H9 (cell line): Measurements from ENCODE around the gene ENOX1. TPM values are rescaled to one million over a fixed set of nuclear protein-coding genes. Genes with fewer than 3 reads are reported as not detected.

Experiments
- DNase-seq: peaks from one replicate; pipeline ENCODE4 v3.0.0-alpha.2; 2017
- H2AFZ ChIP-seq: one replicate; pipeline ENCODE4 v1.6.1; 2013; ENCODE audit warnings: mild to moderate bottlenecking, low read length, control low read depth, moderate library complexity
- H2AK5ac ChIP-seq: 2 replicates; pipeline ENCODE4 v1.6.1; 2013; ENCODE audit warnings: low read length, control low read depth, mixed read lengths; ENCODE audit not compliant: insufficient read length
- H2BK120ac ChIP-seq: one replicate; pipeline ENCODE4 v1.6.1; 2013; ENCODE audit warnings: low read depth, mild to moderate bottlenecking, low read length, control low read depth, inconsistent platforms; ENCODE audit not compliant: poor library complexity, severe bottlenecking
- H2BK12ac ChIP-seq: 2 replicates; pipeline ENCODE4 v1.6.1; 2013; ENCODE audit warnings: low read length, control low read depth, mixed read lengths, low read depth; ENCODE audit not compliant: insufficient read length
- H2BK15ac ChIP-seq: 2 replicates; pipeline ENCODE4 v1.6.1; 2013; ENCODE audit warnings: low read depth, low read length, control low read depth
- H2BK20ac ChIP-seq: one replicate; pipeline ENCODE4 v1.6.1; 2013; ENCODE audit warnings: low read depth, mild to moderate bottlenecking, low read length, control low read depth, inconsistent platforms; ENCODE audit not compliant: poor library complexity, severe bottlenecking
- H2BK5ac ChIP-seq: 2 replicates; pipeline ENCODE4 v1.6.1; 2013; ENCODE audit warnings: low read length, control low read depth, mixed read lengths; ENCODE audit not compliant: insufficient read length
- H3K14ac ChIP-seq: 2 replicates; pipeline ENCODE4 v1.6.1; 2013; ENCODE audit warnings: low read length, control low read depth; ENCODE audit not compliant: insufficient read depth
- H3K18ac ChIP-seq: 2 replicates; pipeline ENCODE4 v1.6.1; 2013; ENCODE audit warnings: low read depth, mild to moderate bottlenecking, mixed read lengths, low read length, control low read depth; ENCODE audit not compliant: insufficient read length
- H3K23ac ChIP-seq: 2 replicates; pipeline ENCODE4 v1.6.1; 2013; ENCODE audit warnings: low read length, control low read depth, mixed read lengths, low read depth; ENCODE audit not compliant: insufficient read length
- H3K23me2 ChIP-seq: 2 replicates; pipeline ENCODE4 v1.6.1; 2013; ENCODE audit warnings: low read depth, mild to moderate bottlenecking, mixed read lengths, low read length, control low read depth; ENCODE audit not compliant: insufficient read length, poor library complexity, severe bottlenecking
- H3K27ac ChIP-seq: 2 replicates; pipeline ENCODE4 v1.5.1; 2013; ENCODE audit warnings: low read length, control low read depth, mixed read lengths, low read depth; ENCODE audit not compliant: insufficient read length
- H3K27me3 ChIP-seq: 2 replicates; pipeline ENCODE4 v1.6.1; 2013; ENCODE audit warnings: low read length, control low read depth, inconsistent platforms; ENCODE audit not compliant: insufficient read depth
- H3K4ac ChIP-seq: 2 replicates; pipeline ENCODE4 v1.6.1; 2013; ENCODE audit warnings: low read depth, mild to moderate bottlenecking, control low read depth, inconsistent platforms, low read length, moderate library complexity
- H3K4me1 ChIP-seq: 2 replicates; pipeline ENCODE4 v1.6.1; 2013; ENCODE audit warnings: low read length, control low read depth, inconsistent platforms; ENCODE audit not compliant: insufficient read depth
- H3K4me2 ChIP-seq: 2 replicates; pipeline ENCODE4 v1.6.1; 2013; ENCODE audit warnings: low read length, control low read depth, mixed read lengths; ENCODE audit not compliant: insufficient read length, insufficient read depth
- H3K56ac ChIP-seq: 2 replicates; pipeline ENCODE4 v1.6.1; 2013; ENCODE audit warnings: low read depth, mild to moderate bottlenecking, mixed read lengths, low read length, control low read depth; ENCODE audit not compliant: insufficient read length
- H3K79me1 ChIP-seq: 2 replicates; pipeline ENCODE4 v1.6.1; 2013; ENCODE audit warnings: low read depth, mild to moderate bottlenecking, moderate library complexity, low read length, control low read depth, inconsistent platforms; ENCODE audit not compliant: insufficient read depth, poor library complexity, severe bottlenecking
- H3K79me2 ChIP-seq: 2 replicates; pipeline ENCODE4 v1.6.1; 2013; ENCODE audit warnings: low read length, control low read depth, inconsistent platforms; ENCODE audit not compliant: insufficient read depth
- H3K9ac ChIP-seq: 2 replicates; pipeline ENCODE4 v1.6.1; 2013; ENCODE audit warnings: low read length, control low read depth, mixed read lengths; ENCODE audit not compliant: insufficient read length; ENCODE audit errors: extremely low read depth
- H3K9me3 ChIP-seq: one replicate; pipeline ENCODE4 v1.6.1; 2013; ENCODE audit warnings: low read depth, low read length, inconsistent platforms; ENCODE audit not compliant: control insufficient read depth
- H3T11ph ChIP-seq: one replicate; pipeline ENCODE4 v1.6.1; 2013; ENCODE audit warnings: mild to moderate bottlenecking, low read length, control low read depth, inconsistent platforms
- H4K20me1 ChIP-seq: one replicate; pipeline ENCODE4 v1.6.1; 2013; ENCODE audit not compliant: control insufficient read depth, insufficient read length, insufficient read depth
- H4K5ac ChIP-seq: 2 replicates; pipeline ENCODE4 v1.6.1; 2013; ENCODE audit warnings: low read depth, mild to moderate bottlenecking, mixed read lengths, low read length, control low read depth; ENCODE audit not compliant: insufficient read length
- H4K8ac ChIP-seq: replicated peaks from 2 replicates; pipeline ENCODE4 v1.6.1; 2013; ENCODE audit warnings: low read length, control low read depth, mixed read lengths, low read depth; ENCODE audit not compliant: insufficient read length
- H4K91ac ChIP-seq: 2 replicates; pipeline ENCODE4 v1.6.1; 2013; ENCODE audit warnings: low read depth, mild to moderate bottlenecking, moderate library complexity, mixed read lengths, low read length, control low read depth; ENCODE audit not compliant: insufficient read length
- H3K27ac Mint-ChIP-seq, 3 experiments: 2 replicates in 2 of 3; 3 replicates in 1 of 3; pipeline ENCODE4 v1.8.0; 2020 to 2021; ENCODE audit warnings: mixed read lengths in 3 of 3, mild to moderate bottlenecking in 1 of 3, moderate library complexity in 1 of 3
- H3K27me3 Mint-ChIP-seq: 2 replicates; pipeline ENCODE4 v1.8.0; 2021; ENCODE audit warnings: low read depth, mild to moderate bottlenecking, moderate library complexity, mixed read lengths
- H3K36me3 Mint-ChIP-seq, 3 experiments: 2 replicates in 2 of 3; 3 replicates in 1 of 3; pipeline ENCODE4 v1.8.0; 2020 to 2021; ENCODE audit warnings: low read depth in 3 of 3, mixed read lengths in 3 of 3; ENCODE audit not compliant: insufficient read depth in 1 of 3
- H3K4me1 Mint-ChIP-seq, 2 experiments: 2 replicates each; pipeline ENCODE4 v1.8.0; 2020; ENCODE audit warnings: mixed read lengths in 2 of 2
- H3K4me3 Mint-ChIP-seq, 2 experiments: 2 replicates in 1 of 2; 3 replicates in 1 of 2; pipeline ENCODE4 v1.8.0; 2020 to 2021; ENCODE audit warnings: mild to moderate bottlenecking in 2 of 2, mixed read lengths in 2 of 2, moderate library complexity in 1 of 2
- H3K9me3 Mint-ChIP-seq, 2 experiments: 2 replicates in 1 of 2; 3 replicates in 1 of 2; pipeline ENCODE4 v1.8.0; 2020; ENCODE audit warnings: mild to moderate bottlenecking in 2 of 2, mixed read lengths in 2 of 2, moderate library complexity in 1 of 2
- CTCF ChIP-seq: fragments of 200-600 bp; sonication (generic); conservative IDR thresholded peaks from 3 replicates; pipeline ENCODE4 v1.8.0; 2021; ENCODE audit warnings: antibody characterized with exemption, mild to moderate bottlenecking
- total RNA-seq: library from RNA; stranded (reverse); gene quantifications from 2 replicates; pipeline ENCODE4 v1.2.1, GENCODE V29; 2021

Gene ENOX1
- total RNA-seq, 1 experiment from 2014 or later: 0.24 TPM

GRCh38 chr13:43522788-43523187, 264.0 kb downstream of the ENOX1 start:
- no peaks in the 10 kb centered on the region for H3K27me3 ChIP-seq
- H2BK5ac ChIP-seq: no peak overlapping the region
- no peaks in the 10 kb centered on the region for H3K79me1 ChIP-seq
- no peak for DNase-seq
- H3K79me2 ChIP-seq: no peaks in the 10 kb centered on the region
- no peak overlapping the region for H3K4me2 ChIP-seq
- no peak overlapping the region for H2BK15ac ChIP-seq
- H4K20me1 ChIP-seq: no peaks in the 10 kb centered on the region
- H2BK12ac ChIP-seq: no peak overlapping the region
- no peak overlapping the region for H3K14ac ChIP-seq
- Mint-ChIP-seq H3K9me3 (no peaks in the 10 kb centered on the region), H3K4me1 (no peaks in the 10 kb centered on the region), H3K27me3 (peaks cover 2% of the 10 kb centered on the region; the same call in 1 of the 2 replicates), H3K36me3 (no peaks in the 10 kb centered on the region), H3K4me3 (no peak overlapping the region), H3K27ac (no peak overlapping the region)
- no peak overlapping the region for H2BK120ac ChIP-seq
- H4K91ac ChIP-seq: no peak overlapping the region
- no peak for TF ChIP-seq CTCF
- H3K4ac ChIP-seq: no peak overlapping the region
- no peak overlapping the region for H3K56ac ChIP-seq
- H3K9ac ChIP-seq: no peak overlapping the region
- H3K23ac ChIP-seq: no peak overlapping the region
- no peaks in the 10 kb centered on the region for H3K4me1 ChIP-seq
- H2AFZ ChIP-seq: no peak overlapping the region
- H3K9me3 ChIP-seq: no peaks in the 10 kb centered on the region
- no peak overlapping the region for H3K18ac ChIP-seq
- H3T11ph ChIP-seq: no peak overlapping the region
- no peak overlapping the region for H3K27ac ChIP-seq
- no peaks in the 10 kb centered on the region for H3K23me2 ChIP-seq
- H2AK5ac ChIP-seq: no peak overlapping the region
- H4K8ac ChIP-seq: no peak overlapping the region
- no peak overlapping the region for H2BK20ac ChIP-seq
- no peak overlapping the region for H4K5ac ChIP-seq
